Left ventricle myocardium inferior (tissue), 1 donor: ENCODE data around the gene CALN1. TPM values are rescaled to one million over a fixed set of nuclear protein-coding genes. Genes with fewer than 3 reads are reported as not detected.

Experiments used
- DNase-seq: peaks from one replicate; pipeline ENCODE4 v3.0.0-alpha.2; 2020
- H3K27ac ChIP-seq: fragments of 200-600 bp; replicated peaks from 2 replicates; pipeline ENCODE4 v1.8.0; 2021
- H3K27me3 ChIP-seq: fragments of 200-600 bp; 2 replicates; pipeline ENCODE4 v1.8.0; 2021; ENCODE audit warnings: low read depth
- H3K36me3 ChIP-seq: fragments of 200-600 bp; 2 replicates; pipeline ENCODE4 v1.8.0; 2021
- H3K4me1 ChIP-seq: fragments of 200-600 bp; 2 replicates; pipeline ENCODE4 v1.8.0; 2021
- H3K4me3 ChIP-seq: fragments of 200-600 bp; 2 replicates; pipeline ENCODE4 v1.8.0; 2021; ENCODE audit warnings: mild to moderate bottlenecking, moderate library complexity
- H3K9me3 ChIP-seq: fragments of 200-600 bp; replicated peaks from 2 replicates; pipeline ENCODE4 v1.8.0; 2021
- intact Hi-C: fragments of 100-400 bp; cut with micrococcal nuclease; formaldehyde crosslinking; loops from one replicate; pipeline ENCODE4 v1.11.0; 2022
- total RNA-seq: library from RNA; stranded (reverse); fragmentation: NEBNext Ultra II Directional; extraction: Animal tissue kit (Norgen Biotek cat#: 25700); gene quantifications from one replicate; pipeline ENCODE4 v1.2.1, GENCODE V29; 2021
- TF ChIP-seq, protein P1 (sequence below): fragments of 200-600 bp; IDR thresholded peaks from 2 replicates; pipeline ENCODE4 v1.8.0; 2021; ENCODE audit warnings: antibody characterized with exemption, mild to moderate bottlenecking, borderline replicate concordance
- donor health status: DM: no; HTN: yes; CAD: no; lungs with severe emphysema.

CALN1 gene
- total RNA-seq, 1 donor from 2014 or later, result not detected

DNA sequence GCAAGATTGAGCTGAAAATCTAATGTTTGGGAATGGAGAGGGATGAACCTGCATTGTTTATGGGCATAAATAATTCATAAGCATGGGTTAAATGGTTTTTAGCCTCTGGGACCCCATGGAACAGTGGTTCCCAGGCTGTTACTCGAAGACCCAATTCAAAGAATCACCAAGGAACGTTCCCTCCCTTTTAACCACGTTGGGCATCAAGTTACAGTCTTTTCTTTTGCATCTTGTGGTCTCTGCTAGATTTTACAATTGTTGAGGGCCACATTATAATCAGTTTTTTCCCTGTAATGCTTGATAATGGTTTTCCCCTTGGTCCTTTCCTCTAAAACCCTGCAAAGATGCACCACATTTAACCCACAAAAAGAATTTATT lies 2.5 kb downstream of the CALN1 start:
- Histone ChIP-seq H3K27me3 (peaks cover 12% of the 10 kb centered on the region), H3K36me3 (no peaks in the 10 kb centered on the region), H3K9me3 (peaks cover 6% of the 10 kb centered on the region), H3K4me1 (no peaks in the 10 kb centered on the region), H3K4me3 (no peak overlapping the region), H3K27ac (no peak overlapping the region)
- intact Hi-C loops, result no loop called here
- TF ChIP-seq, protein P1, sequence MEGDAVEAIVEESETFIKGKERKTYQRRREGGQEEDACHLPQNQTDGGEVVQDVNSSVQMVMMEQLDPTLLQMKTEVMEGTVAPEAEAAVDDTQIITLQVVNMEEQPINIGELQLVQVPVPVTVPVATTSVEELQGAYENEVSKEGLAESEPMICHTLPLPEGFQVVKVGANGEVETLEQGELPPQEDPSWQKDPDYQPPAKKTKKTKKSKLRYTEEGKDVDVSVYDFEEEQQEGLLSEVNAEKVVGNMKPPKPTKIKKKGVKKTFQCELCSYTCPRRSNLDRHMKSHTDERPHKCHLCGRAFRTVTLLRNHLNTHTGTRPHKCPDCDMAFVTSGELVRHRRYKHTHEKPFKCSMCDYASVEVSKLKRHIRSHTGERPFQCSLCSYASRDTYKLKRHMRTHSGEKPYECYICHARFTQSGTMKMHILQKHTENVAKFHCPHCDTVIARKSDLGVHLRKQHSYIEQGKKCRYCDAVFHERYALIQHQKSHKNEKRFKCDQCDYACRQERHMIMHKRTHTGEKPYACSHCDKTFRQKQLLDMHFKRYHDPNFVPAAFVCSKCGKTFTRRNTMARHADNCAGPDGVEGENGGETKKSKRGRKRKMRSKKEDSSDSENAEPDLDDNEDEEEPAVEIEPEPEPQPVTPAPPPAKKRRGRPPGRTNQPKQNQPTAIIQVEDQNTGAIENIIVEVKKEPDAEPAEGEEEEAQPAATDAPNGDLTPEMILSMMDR, result no peak
- no peak for DNase-seq

DNA sequence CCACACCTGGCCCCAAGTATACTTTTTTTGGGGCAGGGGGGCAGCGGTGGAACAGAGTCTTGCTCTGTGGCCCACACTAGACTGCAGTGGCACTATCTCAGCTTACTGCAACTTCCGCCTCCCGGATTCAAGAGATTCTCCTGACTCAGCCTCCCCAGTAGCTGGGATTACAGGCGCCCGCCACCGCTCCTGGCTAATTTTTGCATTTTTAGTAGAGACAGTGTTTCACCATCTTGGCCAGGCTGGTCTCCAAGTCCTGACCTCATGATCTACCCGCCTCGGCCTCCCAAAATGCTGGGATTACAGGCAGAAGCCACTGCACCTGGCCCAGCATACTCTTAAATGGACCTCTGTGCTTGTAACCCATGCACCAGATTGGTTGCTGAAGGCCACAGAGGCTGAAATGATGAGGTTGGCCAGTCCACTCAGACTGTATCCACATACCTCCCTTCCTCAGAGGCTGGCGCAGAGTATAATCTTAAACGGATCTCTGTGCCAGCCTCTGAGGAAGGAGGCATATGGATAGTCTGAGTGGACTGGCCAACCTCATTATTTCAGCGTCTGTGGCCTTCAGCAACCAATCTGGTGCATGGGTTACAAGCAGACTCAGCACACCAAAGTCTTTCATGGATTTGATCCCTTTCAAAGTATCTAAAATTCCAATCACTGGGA lies 3.0 kb downstream of the CALN1 start:
- peaks cover 6% of the 10 kb centered on the region for H3K9me3 ChIP-seq
- intact Hi-C loops, result no loop called here
- DNase-seq, result no peak

DNA sequence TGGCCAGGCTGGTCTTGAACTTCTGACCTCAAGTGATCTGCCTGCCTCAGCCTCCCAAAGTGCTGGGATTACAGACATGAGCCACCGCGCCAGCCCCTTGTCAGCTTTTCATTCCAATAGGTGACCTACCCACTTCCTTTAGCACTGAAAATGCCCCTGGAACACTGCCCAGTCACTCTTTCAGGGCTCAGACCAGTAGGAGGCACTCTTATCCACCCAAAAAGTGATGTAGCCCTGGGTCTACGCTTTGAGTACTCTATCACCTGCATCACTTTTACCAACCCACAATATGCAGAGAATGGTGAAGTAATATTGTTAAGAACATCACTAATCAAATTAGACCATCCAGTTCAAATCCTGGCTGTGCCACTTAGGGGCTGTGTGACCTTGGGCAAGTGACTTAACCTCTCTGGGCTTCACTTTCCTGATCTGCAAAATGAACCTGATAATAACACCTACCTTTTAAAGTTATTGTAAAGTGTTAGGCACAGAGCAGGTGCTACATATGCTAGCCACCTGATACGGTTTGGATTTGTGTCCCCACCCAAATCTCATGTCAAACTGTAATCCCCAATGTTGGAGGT lies 5.2 kb downstream of the CALN1 start:
- Histone ChIP-seq H3K27me3 (peaks cover 17% of the 10 kb centered on the region), H3K27ac (no peak overlapping the region), H3K36me3 (no peaks in the 10 kb centered on the region), H3K4me1 (no peaks in the 10 kb centered on the region), H3K9me3 (peaks cover 2% of the 10 kb centered on the region), H3K4me3 (no peak overlapping the region)
- intact Hi-C loops, result no loop called here
- no peak for DNase-seq
- TF ChIP-seq, protein P1, result no peak

More for the DNA sequence above, 3.0 kb downstream of the CALN1 start:
- Histone ChIP-seq H3K4me3 (no peak overlapping the region), H3K27ac (no peak overlapping the region), H3K4me1 (no peaks in the 10 kb centered on the region), H3K27me3 (peaks cover 12% of the 10 kb centered on the region), H3K36me3 (no peaks in the 10 kb centered on the region)
- TF ChIP-seq, protein P1, result no peak

DNA sequence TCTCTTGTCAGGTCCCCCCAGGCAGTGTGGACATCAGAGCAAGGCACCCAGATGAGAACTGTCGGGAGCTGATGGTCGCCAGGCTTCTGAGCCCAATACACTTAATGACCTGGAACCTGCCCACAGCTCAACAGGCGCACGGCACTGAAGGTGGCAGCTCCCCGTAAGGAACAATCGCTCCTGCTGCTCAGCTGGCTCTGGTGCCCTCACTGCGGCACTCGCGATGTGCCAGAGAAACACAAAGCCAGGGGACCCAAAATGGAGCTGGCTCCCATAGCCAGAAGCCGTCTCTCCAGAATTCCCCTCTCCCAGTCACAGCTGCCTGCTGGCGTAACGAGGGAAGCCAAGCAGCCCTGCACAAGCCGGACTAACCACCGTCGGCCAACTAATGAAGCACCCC lies 6.3 kb downstream of the CALN1 start:
- intact Hi-C loops, result no loop called here
- Histone ChIP-seq H3K27ac (no peak overlapping the region), H3K9me3 (no peaks in the 10 kb centered on the region), H3K27me3 (peaks cover 27% of the 10 kb centered on the region), H3K4me3 (no peak overlapping the region), H3K4me1 (no peaks in the 10 kb centered on the region), H3K36me3 (no peaks in the 10 kb centered on the region)
- no peak for DNase-seq
- TF ChIP-seq, protein P1, result no peak

DNA sequence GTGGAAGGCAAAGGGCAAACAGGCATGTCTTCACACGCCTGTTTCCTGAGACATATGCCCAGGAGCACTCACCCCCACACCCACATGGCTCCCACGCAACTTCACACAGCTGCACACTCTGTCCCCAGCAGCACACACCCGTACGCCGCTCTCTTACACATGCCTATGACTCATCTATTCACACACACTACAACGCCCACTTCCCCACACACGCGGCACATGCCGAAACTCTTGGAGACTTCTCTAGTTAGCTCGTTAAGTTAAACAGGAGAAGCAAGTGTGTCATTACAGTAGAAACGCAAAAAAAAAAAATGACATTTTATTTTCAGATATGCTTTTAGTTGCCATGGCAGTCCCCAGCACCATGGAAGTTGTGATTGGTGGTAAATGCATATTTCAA lies 6.7 kb downstream of the CALN1 start:
- Histone ChIP-seq H3K36me3 (no peaks in the 10 kb centered on the region), H3K9me3 (no peaks in the 10 kb centered on the region), H3K27me3 (peaks cover 29% of the 10 kb centered on the region), H3K4me1 (no peaks in the 10 kb centered on the region), H3K27ac (no peak overlapping the region), H3K4me3 (no peak overlapping the region)
- no peak for DNase-seq
- intact Hi-C loops, result no loop called here
- TF ChIP-seq, protein P1, result no peak
